ENCODE data around the gene DYNLL2. TPM values are rescaled to one million over a fixed set of nuclear protein-coding genes. Genes with fewer than 3 reads are reported as not detected.

DYNLL2 gene
- polyA plus RNA-seq: 12.8 to 21.5 TPM (median 18.0 TPM) in 3 replicates
- 3.6 TPM for polyA plus RNA-seq (2011; ENCODE audit: low read depth)
- 15.8 and 19.8 TPM in 2 replicates for polyA plus RNA-seq (2011; cell fraction: cytosol; rRNA removed)
- 18.0 and 20.3 TPM in 2 replicates for polyA plus RNA-seq (2011; cell fraction: nucleus; rRNA removed)
- 15.7 and 36.4 TPM in 2 replicates for polyA plus RNA-seq (2012; ENCODE audit: low replicate concordance)
- polyA minus RNA-seq: 12.4 to 16.5 TPM (median 15.8 TPM) in 3 replicates
- 12.1 TPM for polyA minus RNA-seq (2011; cell fraction: cytosol; rRNA and poly(A)+ RNA removed)
- polyA minus RNA-seq (2011; cell fraction: nucleus; rRNA and poly(A)+ RNA removed): 5.7 and 11.3 TPM in 2 replicates

GRCh38 chr17:58082870-58083490 is at the start of gene DYNLL2:
Gene DYNLL2, plus strand, starts transcription at chr17:58083419. Its CDS starts 3,672 bp downstream, at chr17:58087091.
- dilution Hi-C loops (cut with MboI; ENCODE audit: extremely low pct_ligation_motif_present, low sequenced_read_pairs): no loop called here
- Histone ChIP-seq H3K4me2 (ENCODE audit: control insufficient read depth, extremely low read depth, insufficient read depth, low read depth, low read length) (peak within 1 kb of the TSS; percentile 87), H3K4me1 (ENCODE audit: control insufficient read depth, extremely low read depth, insufficient read depth, low read length) (peaks cover 9% of the 10 kb centered on the region), H3K9me1 (ENCODE audit: control insufficient read depth, extremely low read depth, insufficient read depth, low read length) (no peaks in the 10 kb centered on the region), H3K4me3 (ENCODE audit: control insufficient read depth in 2 of 3, extremely low read depth in 1 of 3, insufficient read depth in 2 of 3, low read depth in 1 of 3, low read length in 3 of 3) (peak within 1 kb of the TSS; percentile 75 to 97 (median 76)), H3K36me3 (ENCODE audit: control insufficient read depth in 2 of 2, extremely low read depth in 1 of 2, insufficient read depth in 2 of 2, low read length in 2 of 2) (peaks cover 12 to 14% of the 10 kb centered on the region in 2 experiments), H2AFZ (ENCODE audit: control insufficient read depth, low read length) (peak within 1 kb of the TSS; percentile 53), H3K9me3 (ENCODE audit: control insufficient read depth, low read depth, low read length) (no peaks in the 10 kb centered on the region), H3K27me3 (ENCODE audit: control insufficient read depth, extremely low read depth, insufficient read depth, low read length) (peaks cover 11% of the 10 kb centered on the region), H3K27ac (ENCODE audit: control insufficient read depth, insufficient read depth, low read length) (peak within 1 kb of the TSS; percentile 29), H4K20me1 (ENCODE audit: control insufficient read depth, extremely low read depth, insufficient read depth, low read length) (peaks cover 21% of the 10 kb centered on the region), H3K9ac (ENCODE audit: control insufficient read depth, extremely low read depth, insufficient read depth, low read length) (peak within 1 kb of the TSS; percentile 77), H3K79me2 (ENCODE audit: control insufficient read depth, insufficient read depth, low read length) (peaks cover 46% of the 10 kb centered on the region)
- FAIRE-seq (no peak), DNase-seq (ENCODE audit: low read depth, low spot score) (peak; percentile 44)
- TF ChIP-seq CTCF (optimal IDR thresholded peaks at IDR 0.05 in 1 of 3, IDR thresholded peaks at IDR 0.05 in 1 of 3, conservative IDR thresholded peaks at IDR 0.05 in 1 of 3; ENCODE audit: extremely low read depth in 1 of 3, insufficient read depth in 2 of 3, low read length in 3 of 3): no peak
- TF ChIP-seq EZH2 (IDR thresholded peaks at IDR 0.05; ENCODE audit: low read length): no peak

GRCh38 chr17:58039975-58040374 is 43.2 kb upstream of the DYNLL2 start:
- H3K36me3 ChIP-seq (ENCODE audit: control insufficient read depth in 2 of 2, extremely low read depth in 1 of 2, insufficient read depth in 2 of 2, low read length in 2 of 2): no peaks in the 10 kb centered on the region
- dilution Hi-C loops (cut with MboI; ENCODE audit: extremely low pct_ligation_motif_present, low sequenced_read_pairs): no loop called here
- no peak overlapping the region for H3K9ac ChIP-seq (ENCODE audit: control insufficient read depth, extremely low read depth, insufficient read depth, low read length)
- no peaks in the 10 kb centered on the region for H3K9me3 ChIP-seq (ENCODE audit: control insufficient read depth, low read depth, low read length)
- peak; percentile 70 for FAIRE-seq
- H3K4me1 ChIP-seq (ENCODE audit: control insufficient read depth, extremely low read depth, insufficient read depth, low read length): peaks cover 9% of the 10 kb centered on the region
- no peak overlapping the region for H2AFZ ChIP-seq (ENCODE audit: control insufficient read depth, low read length)
- H3K79me2 ChIP-seq (ENCODE audit: control insufficient read depth, insufficient read depth, low read length): no peaks in the 10 kb centered on the region
- no peaks in the 10 kb centered on the region for H4K20me1 ChIP-seq (ENCODE audit: control insufficient read depth, extremely low read depth, insufficient read depth, low read length)
- no peak overlapping the region for H3K4me3 ChIP-seq (ENCODE audit: control insufficient read depth in 2 of 3, extremely low read depth in 1 of 3, insufficient read depth in 2 of 3, low read depth in 1 of 3, low read length in 3 of 3)
- no peak overlapping the region for H3K4me2 ChIP-seq (ENCODE audit: control insufficient read depth, extremely low read depth, insufficient read depth, low read depth, low read length)
- H3K9me1 ChIP-seq (ENCODE audit: control insufficient read depth, extremely low read depth, insufficient read depth, low read length): no peaks in the 10 kb centered on the region
- no peaks in the 10 kb centered on the region for H3K27me3 ChIP-seq (ENCODE audit: control insufficient read depth, extremely low read depth, insufficient read depth, low read length)
- H3K27ac ChIP-seq (ENCODE audit: control insufficient read depth, insufficient read depth, low read length): no peak overlapping the region
- peak; percentile 59 for DNase-seq (ENCODE audit: low read depth, low spot score)
- no peak for TF ChIP-seq EZH2 (IDR thresholded peaks at IDR 0.05; ENCODE audit: low read length)
- no peak for TF ChIP-seq CTCF (optimal IDR thresholded peaks at IDR 0.05 in 1 of 3, IDR thresholded peaks at IDR 0.05 in 1 of 3, conservative IDR thresholded peaks at IDR 0.05 in 1 of 3; ENCODE audit: extremely low read depth in 1 of 3, insufficient read depth in 2 of 3, low read length in 3 of 3)

Measured in keratinocyte (primary cell).